HepG2 (cell line): ENCODE data around the gene RPL26. TPM values are rescaled to one million over a fixed set of nuclear protein-coding genes. Genes with fewer than 3 reads are reported as not detected.
A peak's percentile ranks its signal among the peaks of the same experiment; 100 is the strongest.

Source experiments
- AGO1 ChIP-seq: fragments of 200-400 bp; formaldehyde crosslinking; IDR thresholded peaks from 2 replicates; pipeline ENCODE4 v1.6.1; 2017; ENCODE audit warnings: mild to moderate bottlenecking, low read depth, low read length, moderate library complexity; ENCODE audit not compliant: poor library complexity, severe bottlenecking
- AKAP8 ChIP-seq: sonication (generic); formaldehyde crosslinking; IDR thresholded peaks from 2 replicates; pipeline ENCODE4 v1.5.1; 2020; ENCODE audit warnings: mild to moderate bottlenecking, missing genetic modification reagents
- ARNT2 ChIP-seq: sonication (generic); formaldehyde crosslinking; IDR thresholded peaks from 2 replicates; pipeline ENCODE4 v1.8.0; 2022; ENCODE audit warnings: mild to moderate bottlenecking, low read depth, missing genetic modification reagents, moderate library complexity
- HHEX ChIP-seq: IDR thresholded peaks from 2 replicates; pipeline ENCODE4 v1.6.1; 2016; ENCODE audit warnings: control low read depth
- HOXA7 ChIP-seq: sonication (generic); formaldehyde crosslinking; IDR thresholded peaks from 2 replicates; pipeline ENCODE4 v1.8.1; 2022; ENCODE audit warnings: mild to moderate bottlenecking, missing genetic modification reagents, moderate library complexity
- YEATS2 ChIP-seq: sonication (generic); formaldehyde crosslinking; IDR thresholded peaks from 2 replicates; pipeline ENCODE4 v1.4.0; 2020; ENCODE audit warnings: missing genetic modification reagents, borderline replicate concordance
- ZMYM2 ChIP-seq: sonication (generic); formaldehyde crosslinking; IDR thresholded peaks from 2 replicates; pipeline ENCODE4 v1.8.0; 2022; ENCODE audit warnings: mild to moderate bottlenecking, missing genetic modification reagents
- ZNF138 ChIP-seq: sonication (generic); formaldehyde crosslinking; IDR thresholded peaks from 2 replicates; pipeline ENCODE4 v1.5.0; 2020; ENCODE audit warnings: mild to moderate bottlenecking, low read depth, missing genetic modification reagents
- ZNF143 ChIP-seq: sonication (generic); formaldehyde crosslinking; IDR thresholded peaks from 2 replicates; pipeline ENCODE4 v1.4.0; 2020; ENCODE audit warnings: missing genetic modification reagents
- ZNF557 ChIP-seq: sonication (generic); formaldehyde crosslinking; IDR thresholded peaks from 2 replicates; pipeline ENCODE4 v1.4.0; 2020; ENCODE audit warnings: missing genetic modification reagents
- ZNF75D ChIP-seq: sonication (generic); formaldehyde crosslinking; IDR thresholded peaks from 2 replicates; pipeline ENCODE4 v1.8.1; 2023; ENCODE audit warnings: missing genetic modification reagents, mild to moderate bottlenecking, borderline replicate concordance
- polyA plus RNA-seq, 8 experiments: library from polyadenylated mRNA; depleted of rRNA in 3 of 8; stranded (reverse) in 7 of 8; unstranded in 1 of 8; fragments of >200 nt; fragmentation: Illumina TruSeq in 4 of 8; extraction: Trizol in 4 of 8; gene quantifications; 2 replicates each; pipeline versions ENCODE4 v1.2.1 to v1.2.3, GENCODE V29; 2011 to 2016; ENCODE audit warnings: low read depth in 4 of 8, missing spikeins in 1 of 8, mixed read lengths in 1 of 8; ENCODE audit not compliant: insufficient read depth in 1 of 8
- total RNA-seq, 5 experiments: library from RNA; depleted of rRNA; stranded (reverse); fragments of >200 nt; fragmentation: Illumina TruSeq; extraction: Trizol; gene quantifications; 2 replicates each; pipeline ENCODE4 v1.2.3, GENCODE V29; 2016; ENCODE audit warnings: low read depth in 1 of 5
- TF ChIP-seq, protein P1 (sequence below): sonication (generic); formaldehyde crosslinking; IDR thresholded peaks from 2 replicates; pipeline ENCODE4 v1.4.0; 2020; ENCODE audit warnings: missing genetic modification reagents, borderline replicate concordance
- TF ChIP-seq, protein P2 (sequence below): sonication (generic); formaldehyde crosslinking; IDR thresholded peaks from 2 replicates; pipeline ENCODE4 v1.4.0; 2020; ENCODE audit warnings: missing genetic modification reagents
- TF ChIP-seq, protein P3 (sequence below): sonication (generic); formaldehyde crosslinking; IDR thresholded peaks from 2 replicates; pipeline ENCODE4 v1.4.0; 2020; ENCODE audit warnings: missing genetic modification reagents
- TF ChIP-seq, protein P4 (sequence below): fragments of 450-650 bp; IDR thresholded peaks from 2 replicates; pipeline ENCODE4 v1.6.1; 2017; ENCODE audit warnings: mild to moderate bottlenecking

RPL26 gene
- total and polyA plus RNA-seq, 2 of the 13 experiments (the other 11 are each of a cell fraction or from before 2014, with no cell fraction given): 2,817 to 3,529 TPM

DNA sequence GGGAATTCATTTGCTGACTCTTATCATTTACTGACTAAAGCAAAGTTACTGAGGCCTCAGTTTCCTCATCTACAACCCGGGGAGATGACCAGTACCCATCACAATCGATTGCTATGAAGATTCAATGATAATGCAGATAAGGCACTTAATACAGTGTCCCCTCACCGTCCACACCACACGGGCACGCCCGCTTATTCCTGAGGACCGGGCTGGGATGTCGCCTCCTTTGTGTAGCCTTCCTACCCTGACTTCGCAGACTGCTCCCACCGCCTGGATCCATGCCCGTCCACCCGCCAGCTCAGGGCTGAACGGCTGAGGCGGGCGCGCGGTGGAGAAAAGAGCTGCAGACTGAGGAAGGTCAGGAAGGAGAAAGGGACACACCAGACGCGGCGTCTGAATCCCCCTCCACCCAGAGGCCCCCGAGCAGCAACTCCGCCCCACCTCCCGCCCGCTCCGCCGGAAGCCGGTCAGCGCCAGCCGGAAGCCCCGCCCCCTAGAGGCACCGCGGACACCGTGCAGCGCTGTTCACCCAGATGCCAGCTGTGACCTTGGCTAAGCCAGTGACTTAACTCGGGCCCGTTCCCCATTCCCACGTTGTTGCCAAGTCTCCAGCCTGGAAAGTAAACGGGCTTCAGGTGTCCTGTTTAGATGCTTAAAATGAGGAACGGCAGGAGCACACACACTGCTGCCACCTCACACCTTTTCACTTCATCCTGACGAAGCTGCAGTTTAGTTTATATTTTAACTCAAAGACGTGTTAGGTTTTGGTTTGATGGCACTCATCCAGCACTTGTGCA is 6.5 kb downstream of the RPL26 start, which contains the start of gene KRABD2 (continued):
- TF ChIP-seq, protein P1, sequence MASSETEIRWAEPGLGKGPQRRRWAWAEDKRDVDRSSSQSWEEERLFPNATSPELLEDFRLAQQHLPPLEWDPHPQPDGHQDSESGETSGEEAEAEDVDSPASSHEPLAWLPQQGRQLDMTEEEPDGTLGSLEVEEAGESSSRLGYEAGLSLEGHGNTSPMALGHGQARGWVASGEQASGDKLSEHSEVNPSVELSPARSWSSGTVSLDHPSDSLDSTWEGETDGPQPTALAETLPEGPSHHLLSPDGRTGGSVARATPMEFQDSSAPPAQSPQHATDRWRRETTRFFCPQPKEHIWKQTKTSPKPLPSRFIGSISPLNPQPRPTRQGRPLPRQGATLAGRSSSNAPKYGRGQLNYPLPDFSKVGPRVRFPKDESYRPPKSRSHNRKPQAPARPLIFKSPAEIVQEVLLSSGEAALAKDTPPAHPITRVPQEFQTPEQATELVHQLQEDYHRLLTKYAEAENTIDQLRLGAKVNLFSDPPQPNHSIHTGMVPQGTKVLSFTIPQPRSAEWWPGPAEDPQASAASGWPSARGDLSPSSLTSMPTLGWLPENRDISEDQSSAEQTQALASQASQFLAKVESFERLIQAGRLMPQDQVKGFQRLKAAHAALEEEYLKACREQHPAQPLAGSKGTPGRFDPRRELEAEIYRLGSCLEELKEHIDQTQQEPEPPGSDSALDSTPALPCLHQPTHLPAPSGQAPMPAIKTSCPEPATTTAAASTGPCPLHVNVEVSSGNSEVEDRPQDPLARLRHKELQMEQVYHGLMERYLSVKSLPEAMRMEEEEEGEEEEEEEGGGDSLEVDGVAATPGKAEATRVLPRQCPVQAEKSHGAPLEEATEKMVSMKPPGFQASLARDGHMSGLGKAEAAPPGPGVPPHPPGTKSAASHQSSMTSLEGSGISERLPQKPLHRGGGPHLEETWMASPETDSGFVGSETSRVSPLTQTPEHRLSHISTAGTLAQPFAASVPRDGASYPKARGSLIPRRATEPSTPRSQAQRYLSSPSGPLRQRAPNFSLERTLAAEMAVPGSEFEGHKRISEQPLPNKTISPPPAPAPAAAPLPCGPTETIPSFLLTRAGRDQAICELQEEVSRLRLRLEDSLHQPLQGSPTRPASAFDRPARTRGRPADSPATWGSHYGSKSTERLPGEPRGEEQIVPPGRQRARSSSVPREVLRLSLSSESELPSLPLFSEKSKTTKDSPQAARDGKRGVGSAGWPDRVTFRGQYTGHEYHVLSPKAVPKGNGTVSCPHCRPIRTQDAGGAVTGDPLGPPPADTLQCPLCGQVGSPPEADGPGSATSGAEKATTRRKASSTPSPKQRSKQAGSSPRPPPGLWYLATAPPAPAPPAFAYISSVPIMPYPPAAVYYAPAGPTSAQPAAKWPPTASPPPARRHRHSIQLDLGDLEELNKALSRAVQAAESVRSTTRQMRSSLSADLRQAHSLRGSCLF (CRISPR knock-in tag): no peak
- TF ChIP-seq AKAP8 (CRISPR knock-in tag) (peak; percentile 78), ARNT2 (CRISPR knock-in tag) (peak; percentile 82), YEATS2 (peak; percentile 90), ZNF143 (peak; percentile 52), HOXA7 (CRISPR knock-in tag) (no peak), ZNF75D (CRISPR knock-in tag) (no peak), ZMYM2 (CRISPR knock-in tag) (no peak), AGO1 (peak; percentile 98), ZNF557 (CRISPR knock-in tag) (0 out of 2 replicates have a peak, but pooled peaks have one; percentile 33), ZNF138 (CRISPR knock-in tag) (0 out of 2 replicates have a peak, but pooled peaks have one; percentile 68), HHEX (CRISPR knock-in tag) (no peak)
- TF ChIP-seq, protein P2, sequence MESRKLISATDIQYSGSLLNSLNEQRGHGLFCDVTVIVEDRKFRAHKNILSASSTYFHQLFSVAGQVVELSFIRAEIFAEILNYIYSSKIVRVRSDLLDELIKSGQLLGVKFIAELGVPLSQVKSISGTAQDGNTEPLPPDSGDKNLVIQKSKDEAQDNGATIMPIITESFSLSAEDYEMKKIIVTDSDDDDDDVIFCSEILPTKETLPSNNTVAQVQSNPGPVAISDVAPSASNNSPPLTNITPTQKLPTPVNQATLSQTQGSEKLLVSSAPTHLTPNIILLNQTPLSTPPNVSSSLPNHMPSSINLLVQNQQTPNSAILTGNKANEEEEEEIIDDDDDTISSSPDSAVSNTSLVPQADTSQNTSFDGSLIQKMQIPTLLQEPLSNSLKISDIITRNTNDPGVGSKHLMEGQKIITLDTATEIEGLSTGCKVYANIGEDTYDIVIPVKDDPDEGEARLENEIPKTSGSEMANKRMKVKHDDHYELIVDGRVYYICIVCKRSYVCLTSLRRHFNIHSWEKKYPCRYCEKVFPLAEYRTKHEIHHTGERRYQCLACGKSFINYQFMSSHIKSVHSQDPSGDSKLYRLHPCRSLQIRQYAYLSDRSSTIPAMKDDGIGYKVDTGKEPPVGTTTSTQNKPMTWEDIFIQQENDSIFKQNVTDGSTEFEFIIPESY (CRISPR knock-in tag): no peak
- TF ChIP-seq, protein P3, sequence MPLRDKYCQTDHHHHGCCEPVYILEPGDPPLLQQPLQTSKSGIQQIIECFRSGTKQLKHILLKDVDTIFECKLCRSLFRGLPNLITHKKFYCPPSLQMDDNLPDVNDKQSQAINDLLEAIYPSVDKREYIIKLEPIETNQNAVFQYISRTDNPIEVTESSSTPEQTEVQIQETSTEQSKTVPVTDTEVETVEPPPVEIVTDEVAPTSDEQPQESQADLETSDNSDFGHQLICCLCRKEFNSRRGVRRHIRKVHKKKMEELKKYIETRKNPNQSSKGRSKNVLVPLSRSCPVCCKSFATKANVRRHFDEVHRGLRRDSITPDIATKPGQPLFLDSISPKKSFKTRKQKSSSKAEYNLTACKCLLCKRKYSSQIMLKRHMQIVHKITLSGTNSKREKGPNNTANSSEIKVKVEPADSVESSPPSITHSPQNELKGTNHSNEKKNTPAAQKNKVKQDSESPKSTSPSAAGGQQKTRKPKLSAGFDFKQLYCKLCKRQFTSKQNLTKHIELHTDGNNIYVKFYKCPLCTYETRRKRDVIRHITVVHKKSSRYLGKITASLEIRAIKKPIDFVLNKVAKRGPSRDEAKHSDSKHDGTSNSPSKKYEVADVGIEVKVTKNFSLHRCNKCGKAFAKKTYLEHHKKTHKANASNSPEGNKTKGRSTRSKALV: peak; percentile 66; the same call in 1 of the 2 replicates
- TF ChIP-seq, protein P4, sequence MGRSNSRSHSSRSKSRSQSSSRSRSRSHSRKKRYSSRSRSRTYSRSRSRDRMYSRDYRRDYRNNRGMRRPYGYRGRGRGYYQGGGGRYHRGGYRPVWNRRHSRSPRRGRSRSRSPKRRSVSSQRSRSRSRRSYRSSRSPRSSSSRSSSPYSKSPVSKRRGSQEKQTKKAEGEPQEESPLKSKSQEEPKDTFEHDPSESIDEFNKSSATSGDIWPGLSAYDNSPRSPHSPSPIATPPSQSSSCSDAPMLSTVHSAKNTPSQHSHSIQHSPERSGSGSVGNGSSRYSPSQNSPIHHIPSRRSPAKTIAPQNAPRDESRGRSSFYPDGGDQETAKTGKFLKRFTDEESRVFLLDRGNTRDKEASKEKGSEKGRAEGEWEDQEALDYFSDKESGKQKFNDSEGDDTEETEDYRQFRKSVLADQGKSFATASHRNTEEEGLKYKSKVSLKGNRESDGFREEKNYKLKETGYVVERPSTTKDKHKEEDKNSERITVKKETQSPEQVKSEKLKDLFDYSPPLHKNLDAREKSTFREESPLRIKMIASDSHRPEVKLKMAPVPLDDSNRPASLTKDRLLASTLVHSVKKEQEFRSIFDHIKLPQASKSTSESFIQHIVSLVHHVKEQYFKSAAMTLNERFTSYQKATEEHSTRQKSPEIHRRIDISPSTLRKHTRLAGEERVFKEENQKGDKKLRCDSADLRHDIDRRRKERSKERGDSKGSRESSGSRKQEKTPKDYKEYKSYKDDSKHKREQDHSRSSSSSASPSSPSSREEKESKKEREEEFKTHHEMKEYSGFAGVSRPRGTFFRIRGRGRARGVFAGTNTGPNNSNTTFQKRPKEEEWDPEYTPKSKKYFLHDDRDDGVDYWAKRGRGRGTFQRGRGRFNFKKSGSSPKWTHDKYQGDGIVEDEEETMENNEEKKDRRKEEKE: no peak
